AG20443 (cell line): ENCODE data around the gene RAPGEF5.

ENCODE experiments used
- DNase-seq: peaks from one replicate; pipeline ENCODE4 v3.0.0; 2012; ENCODE audit warnings: low spot score, mixed read lengths

The RAPGEF5 gene

DNA sequence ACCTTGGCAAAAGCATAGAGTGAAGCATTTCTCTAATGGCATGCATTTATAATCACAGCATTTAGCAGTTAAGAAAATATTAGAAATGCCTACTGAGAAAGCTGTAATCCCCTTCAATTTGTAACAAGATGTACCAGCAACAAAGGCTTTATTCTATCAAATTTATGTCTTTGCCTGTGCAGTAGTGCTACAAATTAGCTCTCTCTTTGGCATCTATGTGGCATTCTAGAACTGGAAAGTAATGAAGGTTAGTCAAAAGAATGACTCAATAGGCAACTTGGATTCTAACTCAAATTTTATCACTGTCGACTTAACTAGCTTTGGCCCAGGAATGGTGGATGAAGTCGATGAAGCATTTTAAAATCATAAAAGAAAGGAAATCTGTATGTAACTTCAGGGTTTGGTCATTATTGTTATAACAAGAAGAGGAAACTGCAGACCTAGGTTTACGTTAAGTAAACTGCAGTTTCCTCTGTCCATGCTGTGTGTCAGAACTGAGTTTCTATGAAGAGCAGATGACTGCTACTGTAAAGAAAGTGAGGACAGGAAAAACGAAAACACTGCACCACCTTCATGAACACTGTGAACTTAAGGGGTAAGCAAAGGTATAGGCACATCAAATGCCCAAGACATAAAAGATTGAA is 140.0 kb downstream of the RAPGEF5 start:
- DNase-seq = no peak

DNA sequence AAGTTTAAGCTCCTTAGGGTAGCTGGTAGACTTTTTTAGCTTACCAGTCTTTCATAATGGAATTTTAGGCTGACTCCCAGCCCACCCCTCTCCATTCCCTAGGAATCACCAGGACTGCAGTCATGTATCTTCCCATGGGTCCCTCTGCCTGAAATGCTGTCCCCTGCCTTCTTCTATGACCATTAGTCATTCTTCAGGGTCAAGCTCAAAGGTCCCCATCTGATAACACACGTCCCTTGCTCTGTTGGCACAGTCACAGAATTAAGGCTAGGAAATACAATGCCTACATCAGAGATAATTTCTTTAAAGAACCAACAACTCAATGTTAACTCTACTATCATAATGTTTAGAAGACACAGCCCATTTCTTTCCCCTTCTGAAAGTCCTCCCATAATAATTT is 140.6 kb downstream of the RAPGEF5 start:
- DNase-seq = no peak

DNA sequence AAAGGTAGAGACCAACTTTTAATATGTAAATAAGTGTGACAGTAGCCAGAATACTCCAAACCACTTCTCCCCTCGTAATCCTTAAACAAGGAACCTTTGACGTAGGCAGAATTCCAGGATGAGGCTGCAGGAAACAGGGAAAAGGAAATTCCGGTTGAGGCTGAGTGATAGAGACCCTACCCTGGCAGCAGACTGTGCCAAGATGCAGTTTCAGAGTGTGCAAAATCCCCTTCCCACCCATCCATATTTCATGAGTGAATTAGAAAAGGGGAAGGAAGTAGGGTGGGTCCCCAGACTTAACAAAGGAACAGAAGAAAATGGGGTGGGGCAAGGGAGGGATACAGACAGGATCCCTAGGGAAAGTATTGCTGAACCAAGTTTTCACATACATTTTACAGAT is 143.0 kb downstream of the RAPGEF5 start:
- DNase-seq = no peak

DNA sequence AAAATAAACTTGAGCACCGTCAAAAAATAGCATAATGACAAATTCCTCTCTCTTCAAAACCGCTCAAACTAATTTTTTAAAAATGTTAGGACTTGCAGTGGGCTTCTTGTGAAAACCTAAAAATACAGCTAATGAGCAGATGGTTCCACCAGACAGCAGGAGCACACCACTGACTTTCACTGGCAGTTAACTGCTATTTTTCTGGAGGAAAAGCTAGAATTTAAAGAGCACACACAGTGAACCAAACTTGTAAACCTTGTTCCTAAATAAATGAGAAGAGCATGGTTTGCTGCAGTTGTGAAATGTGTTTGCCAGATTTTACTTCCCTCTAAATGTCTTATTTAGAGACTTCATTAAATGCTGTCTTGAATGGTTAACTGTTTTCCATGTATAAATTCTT is 143.9 kb downstream of the RAPGEF5 start:
- DNase-seq = no peak

DNA sequence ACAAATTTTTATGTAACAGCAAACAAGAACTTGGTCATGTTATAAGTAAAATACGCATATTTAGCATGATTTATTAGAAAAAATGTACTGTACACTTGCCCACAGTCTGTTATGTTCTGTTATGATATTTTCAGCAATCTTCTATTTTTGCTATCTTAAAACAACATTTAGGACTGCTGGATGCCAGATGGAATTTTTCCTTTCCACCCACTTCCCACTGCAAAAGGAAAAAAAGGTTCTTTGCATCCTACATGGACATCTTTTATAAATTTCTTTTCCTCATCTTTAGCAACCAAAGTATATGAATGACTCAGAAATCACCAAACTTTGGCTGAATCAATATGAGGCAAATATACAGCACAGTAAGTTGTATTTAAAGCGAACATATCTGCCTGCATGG is 146.0 kb downstream of the RAPGEF5 start:
- no peak for DNase-seq

DNA sequence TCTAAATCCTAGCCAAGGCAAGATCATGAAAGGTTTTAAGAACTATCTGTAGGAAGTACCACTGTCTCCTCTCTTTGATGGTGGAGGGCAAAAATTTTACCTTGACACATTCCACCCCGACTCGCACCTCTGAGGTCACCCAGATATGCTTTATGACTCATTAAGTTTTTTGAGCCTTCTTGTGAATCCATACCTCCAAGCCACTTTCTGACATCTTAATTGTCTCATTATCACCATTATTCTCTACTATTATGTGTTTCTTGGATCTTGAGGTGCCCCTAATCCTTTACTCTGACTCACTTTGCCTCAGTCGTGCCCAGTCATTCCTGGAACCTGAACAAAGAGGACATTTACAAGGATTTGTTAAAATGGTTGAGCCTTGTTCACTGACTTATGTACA is 146.6 kb downstream of the RAPGEF5 start:
- no peak for DNase-seq

DNA sequence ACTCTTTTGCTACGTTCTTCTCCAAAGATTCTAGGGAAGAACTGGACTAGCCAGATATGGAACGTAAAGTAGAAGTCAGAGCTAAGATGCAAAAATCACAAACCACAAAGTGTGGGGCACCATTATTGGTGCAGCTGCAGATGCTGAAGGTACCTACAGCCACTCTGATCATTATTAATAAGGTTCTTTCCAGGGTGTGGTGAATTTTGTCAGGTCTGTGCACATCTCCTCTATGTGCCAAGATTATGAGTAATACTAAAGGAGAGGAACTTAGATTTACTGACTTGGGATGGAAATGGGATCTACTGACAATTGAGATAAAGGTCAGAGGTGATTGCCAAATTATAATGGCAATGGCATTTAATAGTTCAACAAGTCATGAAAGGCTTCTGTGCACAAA is 148.2 kb downstream of the RAPGEF5 start:
- no peak for DNase-seq

DNA sequence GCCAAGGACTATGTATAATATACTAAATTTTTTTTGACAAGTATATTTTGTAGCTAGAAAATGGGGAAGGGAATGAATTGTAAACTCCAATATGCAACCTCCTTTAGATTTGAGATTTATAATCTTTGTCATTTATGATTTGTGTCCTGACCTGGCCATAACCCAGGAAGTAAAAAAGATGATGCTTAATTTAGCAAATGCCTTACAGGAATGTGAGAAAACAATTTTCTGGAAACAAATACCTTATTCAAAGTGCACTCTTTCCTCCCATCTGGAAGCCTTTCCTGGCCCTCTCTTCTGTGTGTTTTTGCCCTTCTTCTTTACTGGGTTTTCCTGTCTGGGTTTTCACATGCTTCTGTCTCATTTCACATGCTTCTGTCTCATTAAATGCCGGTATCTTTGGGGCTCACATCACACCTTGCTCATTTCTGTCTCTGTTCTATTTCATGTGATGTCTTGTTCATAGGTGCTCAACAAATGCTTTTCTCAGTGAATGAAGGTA is 149.2 kb downstream of the RAPGEF5 start:
- no peak for DNase-seq

DNA sequence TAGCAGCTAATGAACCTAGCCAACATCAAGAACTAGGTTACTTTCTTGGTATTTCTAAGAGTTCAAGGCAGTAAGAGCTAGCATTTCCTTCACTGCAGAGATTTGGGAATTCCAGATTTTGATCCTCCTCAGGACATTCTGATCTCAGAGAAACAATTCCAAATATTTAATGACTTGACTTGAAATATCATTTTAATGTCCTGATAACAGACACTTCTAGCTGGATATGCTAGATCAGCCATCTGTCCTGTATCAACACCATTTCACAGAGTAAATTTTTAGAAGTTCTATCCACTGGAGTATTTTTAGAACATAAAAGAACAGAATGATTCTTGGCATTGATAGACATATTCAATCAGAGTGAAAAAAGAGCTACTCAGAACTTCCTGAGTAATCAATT is 151.3 kb downstream of the RAPGEF5 start:
- no peak for DNase-seq

DNA sequence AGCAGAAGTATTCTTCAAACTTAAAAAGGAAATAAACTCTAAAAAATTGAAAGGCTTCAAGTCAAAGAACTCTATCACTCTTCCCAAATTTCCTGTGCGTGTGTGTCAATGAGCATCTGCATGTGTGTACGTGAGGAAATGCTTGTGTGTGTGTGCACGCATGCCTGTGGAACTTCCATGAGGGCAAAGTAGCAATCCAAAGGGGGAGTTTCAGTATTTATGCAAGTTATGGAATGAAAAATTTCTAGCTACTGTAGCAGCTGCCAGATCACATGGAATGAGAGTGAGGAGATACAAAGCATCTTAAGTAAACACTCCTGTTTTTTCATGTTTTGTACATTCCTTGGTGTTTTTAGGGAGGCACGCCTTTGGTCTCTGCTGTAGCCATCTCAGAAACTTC is 152.6 kb downstream of the RAPGEF5 start:
- no peak for DNase-seq

DNA sequence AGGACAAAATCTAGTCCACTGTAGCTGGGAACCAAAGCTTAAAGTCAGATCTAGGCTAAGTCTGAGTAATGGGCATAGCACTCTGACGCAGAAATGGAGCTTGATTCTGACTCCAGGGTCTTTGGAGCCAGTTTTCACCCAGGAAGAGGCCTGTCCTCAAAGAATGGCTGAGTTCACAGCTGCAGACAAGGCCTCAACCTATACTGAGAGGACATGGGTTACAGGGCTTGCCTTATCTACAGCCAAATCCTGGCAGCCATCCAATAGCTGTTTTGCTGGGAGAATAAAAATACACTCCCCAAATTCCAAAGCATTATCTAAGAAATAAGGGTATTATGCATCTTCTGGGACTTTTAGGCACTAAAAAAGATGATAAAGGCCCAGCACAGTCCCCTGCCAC is 154.8 kb downstream of the RAPGEF5 start:
- DNase-seq = no peak

DNA sequence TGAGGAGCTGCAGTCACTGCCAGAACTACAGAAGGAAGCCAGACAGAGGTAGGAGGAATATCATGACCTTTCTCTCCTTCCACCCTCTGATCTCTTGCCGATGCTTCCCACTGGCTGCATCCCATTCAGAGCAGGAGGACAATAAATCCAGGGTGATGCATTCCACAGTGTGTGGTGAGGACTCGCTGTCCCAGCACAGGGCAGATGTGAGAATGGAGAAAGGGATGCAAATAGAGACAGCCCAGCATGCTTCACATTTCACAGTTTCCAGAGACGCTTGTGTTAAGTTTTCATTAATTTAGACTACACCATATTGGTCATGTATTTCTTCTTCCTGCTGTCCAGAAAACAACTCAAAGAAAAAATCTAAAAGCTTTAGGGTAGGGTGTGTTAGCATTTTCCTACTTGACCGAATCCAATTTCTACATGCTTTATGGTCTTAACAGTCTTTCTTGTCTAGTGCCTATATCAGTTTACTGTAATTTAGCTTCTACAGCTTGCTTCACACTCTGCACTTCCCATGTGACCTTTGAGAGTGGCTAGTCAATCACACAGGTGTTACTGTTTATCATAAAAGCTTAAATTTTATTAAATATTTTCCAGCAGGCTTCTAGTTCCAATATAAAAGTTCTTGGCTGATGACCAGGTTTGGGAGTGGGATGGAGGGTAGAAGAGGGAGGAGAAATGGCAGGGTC is 155.6 kb downstream of the RAPGEF5 start:
- no peak for DNase-seq

DNA sequence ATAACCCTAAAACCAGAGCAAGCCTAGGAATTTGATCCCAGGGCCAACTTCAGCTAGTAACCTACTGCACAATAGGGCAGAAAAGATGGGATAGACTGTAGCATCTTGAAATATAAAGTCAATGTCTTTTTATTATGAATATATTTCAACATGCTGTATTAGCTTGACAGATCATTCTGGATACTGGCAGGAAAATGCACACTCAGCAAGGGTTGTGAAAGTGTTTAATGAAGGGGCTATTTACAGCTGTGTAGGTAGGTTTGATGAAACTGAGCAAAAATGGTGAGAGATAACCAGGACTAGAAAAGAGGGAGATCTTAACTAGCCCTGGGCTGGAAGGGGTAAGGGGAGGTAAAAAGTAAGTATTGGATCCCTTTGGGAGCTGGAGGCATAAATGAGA is 156.2 kb downstream of the RAPGEF5 start:
- DNase-seq = no peak

DNA sequence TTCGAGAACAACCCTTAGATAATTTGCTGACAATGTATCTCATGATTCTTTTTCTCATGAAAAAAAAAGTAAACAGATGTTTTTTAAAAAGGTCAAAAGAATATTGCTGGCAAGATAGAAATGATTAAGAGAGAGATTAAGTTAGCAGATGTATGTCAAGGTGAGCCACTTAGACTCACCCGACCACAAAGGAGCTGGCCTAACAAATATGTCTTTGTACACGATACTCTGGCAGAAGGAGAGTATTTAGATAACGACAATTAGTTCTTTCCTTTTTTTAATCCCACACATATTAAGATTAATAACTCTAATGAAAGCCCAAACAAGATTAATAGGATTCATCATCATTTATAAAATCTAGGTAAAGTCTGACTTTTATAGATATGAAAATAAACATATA is 156.7 kb downstream of the RAPGEF5 start:
- no peak for DNase-seq

DNA sequence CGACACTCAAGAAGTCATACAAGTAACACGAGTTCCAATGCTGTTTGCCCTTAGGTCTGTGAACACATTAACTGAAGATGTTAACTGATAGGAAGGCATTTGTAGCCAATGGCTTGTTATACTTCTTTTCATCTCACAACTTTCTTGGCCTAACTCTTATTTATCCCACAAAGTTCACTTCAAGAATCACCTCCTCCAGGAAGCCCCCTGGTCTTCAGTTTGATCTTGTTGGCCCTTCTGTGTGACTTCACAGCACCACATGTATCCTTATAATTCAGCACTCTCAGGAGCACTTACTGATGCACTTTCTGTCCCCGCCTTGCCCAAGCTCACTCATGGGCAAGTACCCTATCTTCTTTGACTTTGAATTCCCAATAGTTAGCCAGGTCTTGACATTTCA is 159.6 kb downstream of the RAPGEF5 start:
- DNase-seq = no peak

DNA sequence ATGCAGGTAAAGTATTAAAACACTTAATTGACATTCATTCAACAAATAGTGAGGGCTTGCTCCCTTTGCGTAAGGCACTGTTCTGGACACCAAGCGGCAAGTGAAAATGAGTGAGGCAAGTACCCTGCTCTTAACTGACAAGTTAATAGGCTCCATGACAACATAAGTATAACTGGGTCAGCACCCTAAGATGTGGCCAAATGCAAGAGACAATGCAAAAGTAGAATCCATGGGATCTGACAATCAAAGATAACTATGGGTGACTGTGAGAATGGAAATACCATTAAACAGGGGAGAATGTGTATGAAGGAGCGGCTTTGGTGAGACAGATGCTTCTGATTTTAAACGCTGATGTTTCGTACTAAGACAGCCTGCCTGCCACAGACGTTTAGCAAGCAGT is 160.5 kb downstream of the RAPGEF5 start:
- DNase-seq = no peak

DNA sequence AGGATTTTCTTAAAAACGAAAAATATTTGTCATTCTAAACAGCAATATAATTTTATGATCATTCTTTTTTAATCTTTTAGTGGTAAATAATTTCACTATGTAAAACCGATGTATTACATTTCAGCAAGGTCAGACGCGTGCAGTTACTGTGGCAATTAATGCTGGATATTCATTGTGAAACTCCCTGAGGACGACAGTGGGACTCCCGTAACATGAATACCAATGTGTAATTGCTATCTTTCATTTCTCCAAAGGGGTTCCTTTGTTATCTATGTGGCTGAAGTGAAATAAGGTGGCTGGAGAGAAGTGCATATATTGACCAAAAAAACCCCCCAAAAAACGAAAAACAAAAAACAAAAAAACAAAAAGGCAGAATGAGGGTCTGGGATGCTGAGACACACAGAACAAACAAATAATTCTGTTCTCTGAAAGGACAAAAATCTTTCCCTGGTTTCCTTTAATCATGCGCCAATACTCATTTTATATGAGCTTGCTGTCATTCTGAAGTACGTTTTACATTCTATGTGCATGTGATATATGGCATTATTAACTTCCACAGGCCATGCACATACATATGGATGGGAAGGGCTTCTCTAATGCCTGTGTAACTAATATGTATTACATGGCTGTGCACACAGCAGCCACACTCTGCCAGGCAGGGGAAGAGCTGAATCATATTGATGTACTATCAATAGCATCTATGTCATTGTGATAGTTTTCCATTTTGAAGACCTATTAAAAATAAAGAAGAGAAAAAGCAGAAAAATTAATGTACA is 161.4 kb downstream of the RAPGEF5 start:
- DNase-seq = no peak

DNA sequence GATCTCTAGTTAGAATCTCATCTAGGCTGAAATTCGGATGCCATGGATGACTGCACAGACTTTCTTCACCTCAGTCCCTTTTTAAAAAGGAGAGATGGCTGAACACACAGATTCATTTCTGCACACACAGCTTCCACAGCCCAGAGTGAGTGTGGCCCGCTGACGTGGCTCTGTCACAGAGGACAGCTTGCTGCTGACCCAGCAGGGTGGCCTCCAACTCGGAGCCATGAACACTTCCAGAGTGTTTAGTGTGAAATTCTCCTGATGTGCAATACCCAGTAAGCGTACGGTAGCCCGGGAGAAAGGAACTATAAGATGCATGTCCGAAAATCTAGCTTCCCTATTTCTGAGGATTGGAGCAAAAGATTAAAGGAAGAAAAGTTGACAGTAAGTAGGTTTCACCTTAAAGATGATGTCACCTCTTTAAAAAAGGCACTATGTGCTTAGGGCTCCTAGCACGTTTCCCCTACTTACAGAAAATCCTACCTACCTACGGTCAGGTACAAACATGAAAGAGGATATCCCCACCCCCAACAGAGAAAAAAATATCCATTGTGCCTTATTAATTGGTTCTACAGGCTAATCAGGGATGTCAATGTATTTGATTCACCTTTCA is 162.2 kb downstream of the RAPGEF5 start:
- no peak for DNase-seq

DNA sequence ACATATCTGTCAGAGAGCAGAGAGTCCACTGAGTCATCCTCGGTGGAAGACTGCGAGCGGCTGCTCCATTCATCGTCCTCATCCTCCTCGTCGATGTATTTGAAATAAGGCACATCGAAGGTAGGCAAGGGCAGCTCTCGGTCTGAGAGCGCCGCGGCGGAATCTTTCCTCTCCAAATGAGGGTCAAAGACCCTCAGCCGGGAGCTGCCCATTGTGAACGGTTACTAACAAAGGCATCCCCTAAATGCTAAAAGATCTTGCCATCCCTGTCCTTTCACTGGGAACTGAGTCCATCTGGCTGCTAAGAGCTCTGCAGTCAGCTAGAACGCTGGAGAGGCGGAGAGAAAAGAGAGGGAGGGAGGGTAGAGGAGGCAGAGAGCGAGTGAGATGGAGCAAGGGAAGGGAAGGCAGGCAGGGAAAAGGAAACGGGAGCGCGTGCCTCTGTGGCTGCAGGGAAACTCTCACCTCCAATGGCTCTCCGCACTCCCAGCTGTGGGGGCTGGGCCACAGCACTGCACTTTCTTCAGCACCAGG is 163.4 kb downstream of the RAPGEF5 start:
- DNase-seq = peak; percentile 70

DNA sequence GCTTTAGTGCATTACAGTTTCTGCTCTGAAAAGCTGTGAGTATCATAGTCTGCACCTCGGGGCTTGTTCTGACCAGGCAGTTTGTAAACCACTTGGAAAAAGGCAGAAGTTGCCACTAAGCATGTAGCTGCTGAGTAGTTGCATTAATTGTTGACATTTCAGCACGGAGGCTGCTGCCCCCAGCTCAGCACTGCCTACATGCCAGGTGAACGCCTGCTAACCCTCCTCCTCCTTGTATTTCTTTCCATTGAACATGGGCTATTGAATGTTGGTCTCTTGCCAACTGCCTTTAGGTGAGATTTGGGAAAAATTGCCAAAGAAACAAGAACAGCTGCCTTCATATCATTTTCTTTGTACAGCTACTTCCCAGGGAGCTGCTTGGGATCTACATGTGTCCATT is 164.2 kb downstream of the RAPGEF5 start:
- no peak for DNase-seq

DNA sequence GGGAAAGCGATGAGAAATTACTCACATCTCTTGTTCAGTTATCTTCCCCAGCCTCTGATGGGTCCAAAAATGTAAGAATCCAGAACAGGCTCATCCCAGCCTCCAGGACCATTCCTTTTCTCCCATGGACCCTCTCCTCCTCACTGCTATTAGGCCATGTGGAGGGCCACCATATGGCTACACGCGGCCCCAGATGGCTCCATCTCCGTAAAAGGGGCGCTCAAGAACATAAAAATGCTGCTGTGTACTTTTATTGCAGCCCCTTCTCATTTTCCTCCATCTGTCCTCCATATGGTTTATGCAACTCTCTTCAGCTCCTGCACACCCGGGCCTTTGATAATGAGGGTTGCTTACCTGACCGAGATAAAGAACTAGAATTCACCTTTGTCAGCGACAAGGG is 166.2 kb downstream of the RAPGEF5 start:
- no peak for DNase-seq

DNA sequence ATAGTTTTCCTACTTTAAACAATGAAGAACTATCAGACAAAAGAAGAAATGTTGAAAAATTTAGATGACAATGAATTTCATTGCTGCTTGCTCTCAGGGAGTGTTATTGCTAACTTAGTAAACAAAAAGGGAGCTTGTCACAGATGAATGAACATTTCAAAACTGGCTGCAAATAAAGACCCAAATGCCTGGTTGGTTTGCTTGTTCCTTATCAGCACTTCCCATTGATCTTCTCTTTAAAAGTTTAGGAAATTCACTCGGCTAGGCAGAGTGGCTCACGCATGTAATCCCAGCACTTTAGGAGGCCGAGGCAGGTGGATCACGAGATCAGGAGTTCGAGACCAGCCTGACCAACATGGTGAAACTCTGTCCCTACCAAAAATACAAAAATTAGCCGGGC is 167.2 kb downstream of the RAPGEF5 start:
- no peak for DNase-seq

DNA sequence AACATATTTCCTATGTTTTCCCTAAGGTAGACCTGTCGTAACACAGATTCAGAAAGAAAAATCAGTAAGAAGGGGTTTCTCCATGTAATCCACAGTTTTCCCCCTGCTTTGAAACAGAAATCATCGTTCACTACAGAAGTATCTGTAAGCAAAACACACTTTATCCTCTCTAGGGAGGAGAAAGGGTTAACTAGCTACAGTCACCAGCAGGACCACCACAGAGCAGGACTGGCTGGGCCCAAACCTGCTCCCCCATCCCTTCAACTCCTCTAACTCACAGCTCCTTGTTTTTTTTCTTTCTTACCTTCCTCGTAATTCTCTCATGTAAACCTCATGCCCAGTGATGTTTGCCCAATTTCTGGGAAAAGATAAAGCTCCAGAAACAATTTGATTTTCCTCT is 167.7 kb downstream of the RAPGEF5 start:
- no peak for DNase-seq
